Activated T-cell treated with anti-CD3 and anti-CD28 coated beads, Interleukin-2, amount 50 U/mL, for 72 hours (primary cell): ENCODE data around the gene THRB. TPM values are rescaled to one million over a fixed set of nuclear protein-coding genes. Genes with fewer than 3 reads are reported as not detected.

Experiments used
- ATAC-seq, 2 donors: fragments of 150-1000 bp; cut with Tn5 transposase; replicated peaks in 1 of 2; 2 replicates each; pipeline ENCODE4 v1.10.0; 2021; ENCODE audit warnings: moderate library complexity in 2 of 2, mild to moderate bottlenecking in 1 of 2
- DNase-seq, 2 donors: peaks; one replicate each; pipeline ENCODE4 v3.0.0; 2021 to 2022; ENCODE audit warnings: mixed read lengths in 1 of 2
- H3K27ac Mint-ChIP-seq: one replicate; pipeline ENCODE4 v1.8.0; 2022; ENCODE audit warnings: mild to moderate bottlenecking, moderate library complexity, mixed read lengths
- H3K27me3 Mint-ChIP-seq: one replicate; pipeline ENCODE4 v1.8.0; 2022; ENCODE audit warnings: low read depth, mixed read lengths
- H3K36me3 Mint-ChIP-seq, 2 donors: one replicate each; pipeline ENCODE4 v1.8.0; 2022; ENCODE audit warnings: mixed read lengths in 2 of 2, mild to moderate bottlenecking in 1 of 2; ENCODE audit not compliant: insufficient read depth in 2 of 2
- H3K4me1 Mint-ChIP-seq: one replicate; pipeline ENCODE4 v1.8.0; 2022; ENCODE audit warnings: low read depth, mixed read lengths
- H3K4me3 Mint-ChIP-seq, 2 donors: one replicate each; pipeline ENCODE4 v1.8.0; 2022; ENCODE audit warnings: mild to moderate bottlenecking in 2 of 2, mixed read lengths in 2 of 2, moderate library complexity in 2 of 2
- H3K9me3 Mint-ChIP-seq, 2 donors: one replicate each; pipeline ENCODE4 v1.8.0; 2022; ENCODE audit warnings: mixed read lengths in 2 of 2
- total RNA-seq, 2 donors: library from RNA; stranded (reverse); gene quantifications; one replicate each; pipeline ENCODE4 v1.2.3, GENCODE V29; 2022

THRB gene
- total RNA-seq, 2 donors from 2014 or later = not detected

DNA sequence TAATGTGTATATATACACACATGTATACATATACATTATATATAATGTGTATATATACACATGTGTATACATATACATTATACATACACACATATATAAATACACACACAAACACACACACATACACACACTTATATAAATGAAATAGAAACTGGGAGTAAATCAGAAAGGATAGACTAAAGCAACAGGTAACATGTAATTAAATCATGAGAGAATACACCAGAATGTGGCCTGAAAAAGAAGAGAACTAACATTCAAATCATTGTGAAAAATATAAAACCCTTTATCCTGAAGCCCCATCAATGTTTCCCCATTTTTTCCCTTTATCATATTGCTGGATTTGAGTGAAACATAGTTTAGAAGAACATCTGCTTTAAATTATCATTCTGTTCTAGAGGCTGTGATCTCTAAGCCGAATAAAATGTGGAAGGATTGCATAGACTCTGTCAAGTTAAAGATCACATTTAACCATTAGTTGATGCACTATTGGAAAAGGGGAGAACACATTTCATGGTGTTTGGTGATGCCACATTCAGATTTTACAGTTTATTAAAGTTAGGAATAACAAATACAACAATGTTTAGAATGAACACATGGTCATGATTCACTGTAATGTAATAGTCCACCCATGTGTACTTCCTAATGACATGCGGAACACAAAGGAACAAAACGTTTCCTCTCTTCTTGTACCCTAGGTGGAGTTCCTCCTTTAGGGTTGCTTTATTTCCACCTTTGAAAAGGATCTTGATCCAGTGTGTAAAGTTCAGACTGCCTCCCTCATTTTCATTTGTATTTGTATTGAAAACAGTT lies 12.5 kb upstream of the THRB start:
- H3K36me3 Mint-ChIP-seq = no peaks in the 10 kb centered on the region
- peaks cover 1% of the 10 kb centered on the region in 2 donors for H3K9me3 Mint-ChIP-seq
- no peak overlapping the region for H3K4me3 Mint-ChIP-seq
- H3K27me3 Mint-ChIP-seq = peaks cover 14% of the 10 kb centered on the region
- ATAC-seq (no peak), DNase-seq (no peak)
- H3K27ac Mint-ChIP-seq = no peak overlapping the region
- peaks cover 16% of the 10 kb centered on the region for H3K4me1 Mint-ChIP-seq

DNA sequence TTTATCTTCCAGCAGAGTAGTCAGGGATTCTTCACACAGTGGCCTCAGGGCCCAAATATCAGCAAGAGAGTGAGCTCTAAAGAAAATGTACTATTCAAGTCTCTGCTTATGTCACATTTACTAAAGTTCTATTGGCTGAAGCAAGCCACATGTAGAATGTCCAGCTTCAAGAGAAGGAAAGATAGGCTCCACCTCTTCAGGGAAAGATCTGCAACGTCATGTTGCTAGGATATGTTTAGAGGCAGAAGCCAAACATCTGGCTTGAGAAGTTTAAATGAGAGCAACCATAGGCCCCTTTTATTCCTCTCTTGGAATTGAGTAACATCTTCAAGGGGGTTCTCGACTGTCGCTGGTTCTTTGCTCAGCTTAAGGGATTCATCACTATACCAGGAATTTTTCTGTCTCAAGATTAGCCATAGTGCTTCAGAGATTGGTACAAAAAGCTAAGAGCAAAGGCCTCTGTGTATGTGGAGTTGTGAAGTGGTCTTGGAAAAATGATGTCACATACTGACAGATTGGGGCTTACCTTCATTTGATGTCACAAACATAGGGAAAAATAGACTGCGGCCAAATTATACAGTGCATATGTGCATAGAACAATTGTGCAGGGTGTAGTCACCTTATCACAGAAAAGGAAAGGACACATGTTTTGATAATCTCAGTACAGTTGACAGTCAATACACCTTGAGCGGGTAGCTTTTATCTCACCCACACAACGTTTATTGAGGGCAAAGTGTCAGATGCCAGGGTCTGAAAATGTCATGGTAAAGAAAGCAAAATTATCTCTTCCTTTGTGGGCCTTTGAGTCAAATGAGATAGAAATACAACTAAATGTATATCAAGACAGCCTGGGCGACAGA lies 11.3 kb upstream of the THRB start:
- H3K36me3 Mint-ChIP-seq = no peaks in the 10 kb centered on the region
- H3K4me3 Mint-ChIP-seq = no peak overlapping the region
- peaks cover 14% of the 10 kb centered on the region for H3K27me3 Mint-ChIP-seq
- ATAC-seq (no peak), DNase-seq (no peak)
- H3K27ac Mint-ChIP-seq = no peak overlapping the region
- H3K9me3 Mint-ChIP-seq = peaks cover 1% of the 10 kb centered on the region in 2 donors
- peaks cover 16% of the 10 kb centered on the region for H3K4me1 Mint-ChIP-seq

DNA sequence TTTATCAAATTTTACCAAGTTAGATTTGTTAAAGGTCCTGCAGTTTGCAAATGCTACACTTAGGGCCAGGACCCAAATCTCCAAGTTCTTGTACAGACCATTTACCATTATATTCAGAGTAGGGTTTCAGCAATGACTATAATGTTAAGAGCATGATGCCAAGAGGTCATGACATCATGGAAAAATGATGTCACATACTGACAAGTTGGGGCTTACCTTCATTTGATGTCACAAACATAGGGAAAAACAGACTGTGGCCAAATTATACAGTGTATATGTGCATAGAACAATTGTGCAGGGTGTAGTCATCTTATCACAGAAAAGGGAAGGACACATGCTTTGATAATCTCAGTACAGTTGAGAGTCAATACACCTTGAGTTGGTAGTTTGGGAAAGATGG lies 10.1 kb upstream of the THRB start:
- peaks cover 16% of the 10 kb centered on the region for H3K4me1 Mint-ChIP-seq

DNA sequence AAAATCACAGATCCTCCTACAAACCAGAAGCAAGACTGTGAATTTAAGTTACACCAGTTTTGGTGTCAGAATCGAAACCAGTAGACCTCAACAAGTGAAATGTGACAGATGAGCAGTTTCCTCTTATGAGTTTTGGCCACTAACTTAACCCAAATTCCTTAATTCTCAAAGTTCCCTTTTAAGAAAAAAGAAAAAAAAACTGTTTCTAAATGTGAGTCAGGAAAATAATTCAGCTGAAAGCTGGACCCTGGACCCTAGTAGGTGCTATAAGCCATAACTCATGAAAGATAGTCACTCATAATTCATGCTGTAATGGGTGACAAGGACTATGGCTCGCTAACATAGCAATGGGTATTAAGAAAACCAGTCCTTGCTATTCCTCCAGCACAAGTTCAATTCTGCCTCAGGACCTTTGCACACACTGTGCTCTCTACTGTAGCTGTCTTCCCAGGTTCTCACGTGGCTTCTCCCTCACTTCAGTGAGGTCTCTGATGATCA lies 9.0 kb upstream of the THRB start:
- peak; percentile 28 to 41 for ATAC-seq
- H3K4me1 Mint-ChIP-seq = peaks cover 16% of the 10 kb centered on the region
- no peak overlapping the region for H3K27ac Mint-ChIP-seq
- H3K27me3 Mint-ChIP-seq = peaks cover 27% of the 10 kb centered on the region
- no peak for DNase-seq
- no peak overlapping the region for H3K4me3 Mint-ChIP-seq
- no peaks in the 10 kb centered on the region for H3K36me3 Mint-ChIP-seq
- H3K9me3 Mint-ChIP-seq = peaks cover 1% of the 10 kb centered on the region in 2 donors

More for the DNA sequence above, 10.1 kb upstream of the THRB start:
- DNase-seq = no peak
- ATAC-seq = no peak
- Mint-ChIP-seq H3K36me3 (no peaks in the 10 kb centered on the region), H3K9me3 (peaks cover 1% of the 10 kb centered on the region in 2 donors), H3K4me3 (no peak overlapping the region), H3K27me3 (peaks cover 19% of the 10 kb centered on the region), H3K27ac (no peak overlapping the region)

DNA sequence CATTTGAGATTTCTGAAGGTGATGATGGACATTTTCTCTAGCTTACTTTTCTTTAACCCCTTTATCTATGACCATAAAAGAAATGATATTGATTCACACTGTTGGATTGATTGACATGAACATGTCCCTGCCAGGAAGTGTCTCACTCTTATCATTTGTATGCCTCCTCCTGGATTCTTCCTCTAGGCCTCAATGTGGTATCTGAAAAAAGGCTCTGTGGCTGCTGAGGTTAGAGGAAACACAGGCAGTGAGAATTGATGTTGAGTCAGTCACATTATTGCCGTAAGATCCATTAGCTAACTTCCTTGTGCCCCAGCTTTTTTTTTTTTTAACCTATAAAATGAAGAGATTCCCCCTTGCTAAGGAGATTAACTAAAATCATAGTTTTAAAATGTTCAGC lies 8.0 kb upstream of the THRB start:
- DNase-seq (no peak), ATAC-seq (no peak)
- H3K36me3 Mint-ChIP-seq = no peaks in the 10 kb centered on the region
- H3K4me3 Mint-ChIP-seq = no peak overlapping the region
- H3K27me3 Mint-ChIP-seq = peaks cover 35% of the 10 kb centered on the region
- H3K4me1 Mint-ChIP-seq = peaks cover 17% of the 10 kb centered on the region
- H3K27ac Mint-ChIP-seq = no peak overlapping the region
- H3K9me3 Mint-ChIP-seq = peaks cover 0 to 1% of the 10 kb centered on the region in 2 donors

DNA sequence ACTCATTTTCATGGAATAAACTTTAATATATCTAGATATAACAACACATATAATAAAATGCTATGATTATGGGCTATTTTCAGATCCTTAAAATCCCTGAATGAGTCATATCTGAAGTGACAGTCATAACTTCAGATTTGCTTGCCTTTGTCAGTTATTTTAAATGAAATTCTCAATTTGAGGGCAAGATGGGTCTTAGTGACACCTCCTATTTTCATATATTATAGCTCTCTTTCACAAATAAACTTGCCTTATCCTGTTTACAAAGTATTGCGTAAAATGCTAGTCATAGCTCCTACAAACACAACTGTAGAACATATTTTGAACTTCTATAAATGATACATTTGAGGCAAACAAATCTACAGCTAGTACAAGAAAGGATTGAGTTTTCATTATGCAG lies 6.2 kb upstream of the THRB start:
- DNase-seq = no peak
- no peak overlapping the region for H3K27ac Mint-ChIP-seq
- H3K27me3 Mint-ChIP-seq = peaks cover 53% of the 10 kb centered on the region
- peaks cover 0 to 1% of the 10 kb centered on the region in 2 donors for H3K9me3 Mint-ChIP-seq
- no peak for ATAC-seq
- H3K4me1 Mint-ChIP-seq = peaks cover 17% of the 10 kb centered on the region
- no peak overlapping the region for H3K4me3 Mint-ChIP-seq
- no peaks in the 10 kb centered on the region for H3K36me3 Mint-ChIP-seq

DNA sequence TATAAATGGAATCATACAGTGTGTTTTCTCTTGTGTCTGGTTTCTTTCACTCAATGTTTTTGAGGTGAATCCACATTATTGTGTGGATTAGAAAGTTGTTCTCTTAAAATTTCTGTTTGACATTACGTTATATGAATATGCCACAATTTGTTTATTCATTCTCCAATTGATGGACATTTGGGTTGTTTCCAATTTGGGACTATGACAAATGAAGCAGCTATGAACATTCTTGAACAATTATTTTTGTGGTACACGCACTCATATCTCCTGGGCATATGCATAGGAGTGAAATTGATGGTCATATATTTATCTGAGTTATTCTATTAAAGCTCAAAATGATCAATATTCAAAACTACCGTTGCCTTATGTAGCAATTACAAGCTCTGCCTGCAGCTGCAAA lies 5.3 kb upstream of the THRB start:
- no peak overlapping the region for H3K4me3 Mint-ChIP-seq
- H3K9me3 Mint-ChIP-seq = peaks cover 0 to 1% of the 10 kb centered on the region in 2 donors
- ATAC-seq (no peak), DNase-seq (no peak)
- peaks cover 17% of the 10 kb centered on the region for H3K4me1 Mint-ChIP-seq
- H3K27me3 Mint-ChIP-seq = peaks cover 59% of the 10 kb centered on the region
- H3K27ac Mint-ChIP-seq = no peak overlapping the region
- H3K36me3 Mint-ChIP-seq = peaks cover 0 to 1% of the 10 kb centered on the region in 2 donors

DNA sequence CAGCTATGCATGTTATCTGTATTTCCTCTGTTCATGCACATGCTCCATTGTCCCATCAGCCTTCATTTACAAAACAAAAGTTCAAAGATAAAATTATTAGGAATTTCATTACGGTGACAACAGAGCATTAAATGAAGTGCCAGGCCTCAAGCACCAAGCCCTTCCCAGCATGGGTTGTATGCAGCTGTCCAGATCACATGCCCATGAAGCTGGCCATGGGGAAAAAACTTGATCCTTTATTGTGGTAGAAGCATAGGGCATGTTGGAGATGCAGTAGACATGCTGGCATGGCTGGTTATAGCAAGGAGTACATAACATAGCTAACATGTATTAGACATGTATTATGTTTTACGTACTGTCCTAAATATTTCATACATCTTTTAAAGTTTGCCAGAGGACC lies 4.1 kb upstream of the THRB start:
- Mint-ChIP-seq H3K4me3 (no peak overlapping the region), H3K27me3 (peaks cover 49% of the 10 kb centered on the region), H3K4me1 (peaks cover 17% of the 10 kb centered on the region), H3K27ac (no peak overlapping the region), H3K36me3 (peaks cover 0 to 1% of the 10 kb centered on the region in 2 donors), H3K9me3 (no peaks in the 10 kb centered on the region)
- ATAC-seq (no peak), DNase-seq (no peak)

DNA sequence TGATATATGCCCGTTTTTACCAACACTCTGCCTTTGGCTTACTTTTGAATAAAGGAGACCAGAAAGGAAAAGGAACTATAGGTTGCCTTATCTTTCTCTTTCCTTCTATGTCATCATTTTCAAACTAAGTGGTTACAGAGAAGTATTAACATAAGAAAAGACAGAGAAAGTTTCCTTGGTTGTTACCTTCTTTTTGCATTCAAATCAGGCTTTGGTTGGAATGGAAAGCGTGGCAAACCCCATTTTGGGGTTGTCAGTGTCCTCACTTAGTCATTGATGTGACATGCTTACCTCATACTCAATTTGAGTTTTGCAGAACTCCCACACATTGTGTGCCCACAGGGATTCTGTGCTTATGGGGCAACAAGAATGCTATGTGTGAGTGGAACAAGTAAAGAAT lies 3.7 kb upstream of the THRB start:
- Mint-ChIP-seq H3K27ac (no peak overlapping the region), H3K36me3 (peaks cover 0 to 1% of the 10 kb centered on the region in 2 donors), H3K4me3 (no peak overlapping the region), H3K4me1 (peaks cover 16% of the 10 kb centered on the region), H3K9me3 (no peaks in the 10 kb centered on the region), H3K27me3 (peaks cover 51% of the 10 kb centered on the region)
- DNase-seq (peak; percentile 10 to 36), ATAC-seq (peak; percentile 75 to 81)

DNA sequence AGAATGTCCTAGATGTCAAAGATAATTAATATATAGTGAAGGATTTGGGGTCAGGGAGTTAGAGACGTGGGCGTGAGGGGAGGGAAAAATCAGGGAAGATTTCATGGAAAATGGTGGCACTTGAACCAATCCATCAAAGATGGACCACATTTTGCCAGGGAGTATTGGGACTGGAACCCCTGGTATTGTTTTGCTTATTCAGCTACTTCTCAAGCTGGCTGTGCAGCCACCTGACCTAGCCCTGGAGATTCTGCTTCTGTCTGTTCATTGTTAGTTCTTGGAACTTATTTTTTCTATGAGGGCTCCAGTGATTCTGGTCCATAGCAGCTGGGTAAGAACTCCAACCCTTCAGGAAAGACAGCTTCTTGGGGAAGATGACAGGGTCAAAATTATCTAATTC lies 3.3 kb upstream of the THRB start:
- Mint-ChIP-seq H3K27ac (no peak overlapping the region), H3K9me3 (no peaks in the 10 kb centered on the region), H3K27me3 (peaks cover 56% of the 10 kb centered on the region), H3K36me3 (peaks cover 0 to 1% of the 10 kb centered on the region in 2 donors), H3K4me3 (no peak overlapping the region), H3K4me1 (peaks cover 11% of the 10 kb centered on the region)
- DNase-seq (no peak), ATAC-seq (no peak)

DNA sequence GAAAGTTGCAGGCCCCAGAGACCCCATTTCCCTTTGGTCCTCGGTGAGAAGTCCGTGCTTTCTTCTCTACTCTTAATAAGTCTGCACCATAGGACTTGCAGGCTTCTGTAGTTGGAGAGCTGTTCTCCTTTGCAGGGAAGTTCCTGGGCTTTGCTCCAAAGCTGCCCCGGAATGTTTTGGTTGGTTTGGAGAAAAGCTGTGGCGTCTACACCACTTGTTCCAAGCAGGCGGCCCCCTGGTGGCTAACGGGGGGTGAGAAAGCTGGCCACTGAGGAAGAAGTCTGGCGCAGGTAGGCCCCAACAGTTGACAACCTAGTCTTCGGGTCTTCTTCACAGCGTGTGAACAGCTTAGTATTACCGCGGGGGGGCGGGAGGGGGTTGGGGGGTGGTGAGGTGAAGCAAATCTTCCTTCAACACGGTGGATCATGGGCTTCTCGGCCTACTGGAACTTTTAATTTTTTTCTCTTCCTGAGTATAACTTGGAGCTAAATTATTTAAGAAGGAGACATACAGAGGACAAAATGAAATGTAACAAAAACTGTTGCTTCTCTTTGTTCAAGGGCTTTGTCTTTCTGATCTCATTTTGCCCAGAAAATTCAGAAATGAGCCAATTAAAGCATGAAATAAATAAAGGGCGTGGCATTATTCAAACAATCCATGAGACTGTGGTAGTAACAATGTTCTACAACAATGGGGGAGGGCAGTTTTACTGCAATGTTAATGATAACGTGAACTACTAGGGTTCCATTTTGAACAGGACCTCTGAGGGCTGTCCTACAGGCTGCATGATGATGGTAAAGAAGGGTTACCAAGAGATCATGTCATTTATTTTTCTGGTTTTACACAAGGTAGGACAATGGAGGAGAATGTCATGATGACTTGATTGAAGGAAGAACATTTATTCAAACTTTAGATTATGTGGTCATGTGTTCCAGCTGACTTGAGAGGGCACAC lies 2.2 kb upstream of the THRB start:
- peaks cover 7% of the 10 kb centered on the region for H3K4me1 Mint-ChIP-seq
- ATAC-seq (no peak), DNase-seq (no peak)
- H3K27me3 Mint-ChIP-seq = peaks cover 64% of the 10 kb centered on the region
- H3K9me3 Mint-ChIP-seq = no peaks in the 10 kb centered on the region
- no peak overlapping the region for H3K27ac Mint-ChIP-seq
- H3K36me3 Mint-ChIP-seq = peaks cover 0 to 1% of the 10 kb centered on the region in 2 donors
- H3K4me3 Mint-ChIP-seq = no peak overlapping the region

DNA sequence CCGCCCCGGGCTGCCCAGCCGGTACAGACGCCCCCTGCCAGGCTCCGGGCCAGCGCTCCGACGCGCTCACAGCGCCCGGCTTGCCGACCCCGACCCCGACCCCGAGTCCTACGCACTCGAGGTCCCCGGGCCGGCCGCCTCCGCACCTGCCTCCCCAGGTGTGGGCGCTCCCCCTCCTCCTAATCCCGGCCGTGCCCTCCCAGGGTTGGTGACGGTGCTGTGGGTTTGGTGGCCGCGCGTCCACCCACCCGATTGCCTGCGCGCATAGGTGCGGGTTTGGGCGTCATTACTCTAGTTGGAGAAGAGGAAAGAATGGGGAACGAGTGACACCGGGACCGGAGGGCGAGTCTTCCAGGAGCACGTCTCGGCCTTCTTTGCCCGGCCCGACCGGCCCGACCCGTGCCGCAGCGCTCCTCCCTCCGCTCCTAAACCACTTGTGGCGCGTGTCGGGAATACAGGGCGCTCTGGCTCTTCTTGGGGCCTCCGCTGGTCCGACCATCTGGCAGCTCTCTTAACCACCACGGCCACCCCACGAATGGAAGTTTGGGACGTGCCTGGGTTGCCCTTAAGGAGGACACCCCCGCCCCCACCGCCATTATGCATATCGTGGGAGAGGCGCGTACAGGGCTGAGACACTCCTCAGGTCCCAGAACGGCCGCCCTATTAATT lies 810 bp upstream of the THRB start:
- peaks cover 70% of the 10 kb centered on the region for H3K27me3 Mint-ChIP-seq
- no peak for ATAC-seq

More for the DNA sequence above, 810 bp upstream of the THRB start:
- Mint-ChIP-seq H3K27ac (no peak overlapping the region), H3K9me3 (no peaks in the 10 kb centered on the region), H3K4me3 (peak overlapping the region; percentile 61 to 74), H3K36me3 (peaks cover 0 to 1% of the 10 kb centered on the region in 2 donors), H3K4me1 (peaks cover 7% of the 10 kb centered on the region)
- no peak for DNase-seq
